Stimulated activated CD8-positive, alpha-beta memory T cell treated with anti-CD3 and anti-CD28 coated beads, Interleukin-2, amount 100 ng/mL, for 48 hours (primary cell): ENCODE results near the gene CST6.

ENCODE experiments used
- DNase-seq, 2 donors: peaks; one replicate each; pipeline ENCODE4 v3.0.0-alpha.2; 2020; ENCODE audit warnings: low read depth in 2 of 2

The CST6 gene

GRCh38 chr11:66047541-66048365 is 35.9 kb downstream of the CST6 start:
- DNase-seq: no peak

- DNase-seq: no peak
Observed at GRCh38 chr11:66048547-66049323, 36.9 kb downstream of the CST6 start, which contains the start of gene GAL3ST3. Gene GAL3ST3, minus strand, starts transcription at chr11:66049161. Its CDS starts 3,746 bp downstream, at chr11:66045415.

GRCh38 chr11:66050581-66051231 is 38.9 kb downstream of the CST6 start:
- no peak for DNase-seq

- DNase-seq: no peak
Observed at GRCh38 chr11:66051371-66051765, 39.6 kb downstream of the CST6 start.

GRCh38 chr11:66051766-66052663 is 40.2 kb downstream of the CST6 start, which contains the start of gene SF3B2:
Gene SF3B2, plus strand, starts transcription at chr11:66052364. Its CDS starts 21 bp downstream, at chr11:66052385.
- peak; percentile 92 for DNase-seq

- DNase-seq: no peak
Observed at GRCh38 chr11:66052664-66052982, 40.8 kb downstream of the CST6 start.

GRCh38 chr11:66055021-66055420 is 43.2 kb downstream of the CST6 start:
- no peak for DNase-seq

GRCh38 chr11:66056501-66056900 is 44.7 kb downstream of the CST6 start:
- no peak for DNase-seq

- no peak for DNase-seq
Observed at GRCh38 chr11:66059966-66060680, 48.3 kb downstream of the CST6 start.

- no peak for DNase-seq
Observed at GRCh38 chr11:66061268-66061667, 49.5 kb downstream of the CST6 start.

- DNase-seq: no peak
Observed at GRCh38 chr11:66062408-66062807, 50.6 kb downstream of the CST6 start.
